Activated CD4-positive, alpha-beta T cell treated with anti-CD3 and anti-CD28 coated beads for 4 hours (primary cell): ENCODE measurements around the gene KIF18B.

Experiments used
- DNase-seq, 2 donors: peaks; one replicate each; pipeline ENCODE4 v3.0.0-alpha.2; 2020

Gene KIF18B

DNA sequence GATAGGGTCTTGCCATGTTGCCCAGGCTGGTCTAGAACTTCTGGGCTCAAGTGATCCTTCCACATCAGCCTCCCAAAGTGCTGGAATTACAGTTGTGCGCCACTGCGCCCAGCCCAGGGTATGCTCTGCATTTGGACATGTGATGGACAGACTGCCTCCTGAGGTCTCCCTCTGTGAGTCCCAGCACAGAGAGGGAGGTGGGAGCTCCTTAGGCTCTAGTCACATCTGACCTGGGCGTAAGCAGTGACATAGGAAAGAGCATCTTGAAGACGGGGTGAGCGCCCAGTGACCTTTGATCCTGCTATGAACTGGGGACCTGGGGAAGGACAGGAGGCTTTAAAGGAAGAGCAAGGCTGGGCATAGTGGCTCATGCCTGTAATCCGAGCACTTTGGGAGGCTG lies 30.1 kb downstream of the KIF18B start:
- no peak for DNase-seq

DNA sequence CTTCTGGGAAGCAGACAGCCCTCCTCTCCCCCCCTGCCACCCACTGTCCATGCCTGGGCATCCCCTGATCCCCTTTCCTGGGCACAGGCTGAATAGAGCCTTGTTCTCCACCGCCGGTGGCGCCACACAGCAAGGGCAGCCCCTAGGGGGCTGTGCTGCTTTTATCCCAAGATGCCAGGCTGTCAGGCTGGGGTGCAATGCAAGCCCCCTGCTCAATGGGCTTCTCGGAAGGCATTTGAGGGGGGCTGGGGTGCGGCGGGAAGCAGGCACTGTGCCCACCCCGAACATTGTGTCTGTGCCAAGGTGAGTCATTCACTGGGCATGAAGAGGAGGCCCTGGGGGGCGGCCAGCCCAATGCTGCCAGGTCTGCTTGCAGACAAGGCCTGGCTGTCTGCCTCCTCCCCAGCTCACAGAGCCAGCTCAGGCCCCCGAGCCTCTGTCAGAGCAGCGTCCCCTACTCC lies 30.8 kb downstream of the KIF18B start:
- no peak for DNase-seq

DNA sequence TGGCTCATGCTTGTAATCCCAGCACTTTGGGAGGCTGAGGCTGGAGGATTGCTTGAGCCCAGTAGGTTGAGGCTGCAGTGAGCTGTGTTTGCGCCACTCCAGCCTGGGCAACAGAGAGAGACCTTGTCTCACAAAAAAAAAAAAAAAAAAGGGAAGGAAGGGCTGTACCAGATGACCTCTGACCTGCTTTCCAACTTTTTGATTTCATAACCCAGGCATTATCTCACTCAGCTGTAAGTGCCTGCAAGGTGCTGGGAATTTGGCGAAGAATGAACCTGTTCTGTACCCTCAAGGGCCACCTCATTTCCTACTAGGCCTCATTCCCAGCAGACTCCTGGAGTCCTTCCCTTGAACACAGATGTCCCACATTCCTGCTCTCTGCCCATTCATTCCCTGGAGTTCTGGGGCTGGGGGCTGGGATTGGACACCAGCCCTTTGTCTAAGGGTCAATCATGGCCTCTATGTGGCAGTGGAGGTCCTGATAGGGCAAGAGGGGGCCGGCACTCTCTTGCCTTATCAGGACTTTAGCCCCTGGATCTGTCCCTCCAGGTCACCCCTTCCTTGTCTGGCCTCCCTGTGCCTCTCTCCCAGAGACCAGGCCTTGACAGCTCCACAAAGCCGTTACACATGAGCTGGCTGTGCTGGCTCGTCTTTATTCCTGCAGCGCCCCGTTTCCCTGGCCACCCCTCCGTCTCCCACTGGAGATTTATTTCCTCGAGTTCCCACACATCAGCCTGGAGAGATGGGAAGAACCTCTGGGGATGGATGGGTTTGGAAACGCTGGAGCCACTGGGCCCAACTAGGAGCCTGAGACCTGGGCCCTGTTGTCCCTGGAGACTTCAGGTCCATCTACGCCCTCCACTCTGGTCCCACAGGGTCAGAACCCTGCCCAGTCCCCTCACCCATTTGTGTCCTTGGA lies 31.5 kb downstream of the KIF18B start:
- DNase-seq, result no peak

DNA sequence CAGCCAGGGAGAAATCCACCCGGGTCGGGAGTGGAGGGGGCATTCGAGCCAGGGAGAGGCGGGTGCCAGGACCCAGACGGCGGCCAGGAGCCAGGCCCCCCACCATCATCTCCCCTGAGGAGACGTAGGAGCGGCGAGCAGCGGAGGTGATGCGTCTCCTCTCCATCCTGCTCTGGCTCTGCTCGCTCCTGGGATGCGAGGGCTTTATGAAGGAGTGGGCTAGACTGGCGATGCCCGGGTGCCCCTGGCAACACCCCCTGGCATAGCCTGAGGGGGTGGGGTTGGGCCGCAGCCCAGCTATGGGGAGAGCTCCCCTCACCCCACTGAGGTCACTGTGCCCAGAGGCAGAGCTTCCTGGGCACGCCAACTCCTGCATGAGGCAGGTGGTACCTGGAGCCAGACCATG lies 32.2 kb downstream of the KIF18B start, which contains the start of gene GFAP:
GFAP (minus strand) TSS at position 180 of the 406 bp plus-strand sequence; CDS start at position 166, 14 bp downstream.
- no peak for DNase-seq

DNA sequence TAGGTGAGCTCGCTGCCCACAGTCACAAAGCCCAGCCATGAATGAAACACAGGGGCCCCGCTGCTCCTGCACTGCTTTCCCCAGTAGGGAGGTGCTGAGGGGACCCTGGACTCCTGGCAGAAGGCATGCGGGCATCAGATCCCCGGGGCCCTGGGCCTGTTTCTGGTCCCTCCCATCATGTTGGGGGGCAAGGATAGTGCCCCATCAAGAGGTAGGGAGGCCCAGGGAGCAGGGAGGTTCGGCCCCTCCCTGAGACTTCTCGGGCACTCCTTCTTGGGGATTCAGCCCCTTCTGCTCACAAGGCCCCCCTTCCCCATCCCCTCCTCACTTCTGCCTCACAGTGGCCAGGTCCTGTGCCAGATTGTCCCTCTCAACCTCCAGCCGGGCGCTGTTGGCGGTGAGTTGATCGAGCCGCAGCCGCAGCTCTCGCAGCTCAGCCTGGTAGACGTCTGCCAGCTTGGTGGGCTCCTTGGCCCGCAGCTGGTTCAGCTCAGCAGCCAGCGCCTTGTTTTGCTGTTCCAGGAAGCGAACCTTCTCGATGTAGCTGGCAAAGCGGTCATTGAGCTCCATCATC lies 32.8 kb downstream of the KIF18B start:
- DNase-seq, result no peak

DNA sequence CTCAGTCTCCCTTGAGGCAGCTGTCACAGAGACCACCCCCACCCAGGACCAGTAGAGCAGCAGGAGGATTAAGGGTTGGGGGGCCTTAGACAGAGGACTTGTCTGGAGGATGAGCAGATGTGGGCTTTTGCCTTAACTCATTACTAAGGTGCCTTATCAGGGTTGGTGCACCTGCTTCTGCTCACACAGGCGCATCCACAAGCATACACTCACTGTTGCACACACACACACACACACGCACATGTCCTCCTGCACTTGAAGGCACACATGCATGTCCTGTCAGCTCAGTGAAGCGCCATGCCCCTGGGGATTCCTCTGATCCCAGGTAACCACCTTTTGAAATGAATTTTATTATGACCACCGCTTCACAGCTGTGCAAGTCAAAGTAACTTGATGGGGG lies 33.4 kb downstream of the KIF18B start:
- no peak for DNase-seq

DNA sequence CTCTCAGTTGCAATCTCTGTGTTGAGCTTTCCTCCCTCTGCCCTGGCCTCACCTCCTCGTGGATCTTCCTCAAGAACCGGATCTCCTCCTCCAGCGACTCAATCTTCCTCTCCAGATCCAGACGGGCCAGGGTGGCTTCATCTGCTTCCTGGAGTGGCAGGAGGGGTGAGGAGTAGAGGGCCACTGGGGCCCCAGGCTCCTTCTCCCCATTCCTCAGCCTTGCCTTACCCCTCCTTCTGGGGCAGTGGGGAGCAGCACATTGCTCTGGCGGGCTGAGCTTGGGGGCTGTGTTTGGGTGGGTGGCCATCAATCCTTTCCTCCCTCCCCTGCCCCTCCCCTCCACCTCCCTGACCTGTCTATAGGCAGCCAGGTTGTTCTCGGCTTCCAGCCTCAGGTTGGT lies 33.9 kb downstream of the KIF18B start:
- DNase-seq, result no peak

DNA sequence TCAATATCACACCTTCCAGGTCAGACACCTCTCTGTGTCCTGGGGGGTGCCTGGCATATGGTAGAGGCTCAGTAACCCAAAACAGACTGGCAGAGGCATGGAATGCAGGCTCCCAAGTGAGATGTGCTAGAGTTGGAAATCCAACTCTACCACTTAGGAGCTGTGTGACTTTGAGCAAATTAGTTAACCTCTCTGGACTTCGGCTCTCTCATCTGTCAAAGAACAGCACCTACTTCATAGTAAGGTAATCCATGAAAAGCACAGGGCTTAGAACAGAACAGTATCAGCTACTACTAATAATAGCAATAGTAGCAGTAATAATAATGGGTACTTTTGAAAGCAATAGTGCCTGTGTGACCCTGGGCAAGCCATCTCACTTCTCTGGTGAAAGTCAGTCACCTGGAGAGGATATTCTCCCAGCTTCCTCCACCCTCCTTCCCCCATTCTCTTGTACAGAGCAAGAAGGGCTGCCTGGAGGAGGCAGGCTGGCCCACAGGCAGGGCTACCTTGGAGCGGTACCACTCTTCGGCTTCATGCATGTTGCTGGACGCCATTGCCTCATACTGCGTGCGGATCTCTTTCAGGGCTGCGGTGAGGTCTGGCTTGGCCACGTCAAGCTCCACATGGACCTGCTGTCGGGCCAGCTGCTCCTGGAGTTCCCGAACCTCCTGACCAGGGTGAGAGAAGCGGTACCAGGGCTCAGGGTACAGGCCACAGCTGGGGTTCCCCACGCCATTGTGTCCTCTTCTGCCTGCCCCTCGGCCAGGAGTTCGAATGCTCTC lies 34.6 kb downstream of the KIF18B start:
- DNase-seq, result no peak

DNA sequence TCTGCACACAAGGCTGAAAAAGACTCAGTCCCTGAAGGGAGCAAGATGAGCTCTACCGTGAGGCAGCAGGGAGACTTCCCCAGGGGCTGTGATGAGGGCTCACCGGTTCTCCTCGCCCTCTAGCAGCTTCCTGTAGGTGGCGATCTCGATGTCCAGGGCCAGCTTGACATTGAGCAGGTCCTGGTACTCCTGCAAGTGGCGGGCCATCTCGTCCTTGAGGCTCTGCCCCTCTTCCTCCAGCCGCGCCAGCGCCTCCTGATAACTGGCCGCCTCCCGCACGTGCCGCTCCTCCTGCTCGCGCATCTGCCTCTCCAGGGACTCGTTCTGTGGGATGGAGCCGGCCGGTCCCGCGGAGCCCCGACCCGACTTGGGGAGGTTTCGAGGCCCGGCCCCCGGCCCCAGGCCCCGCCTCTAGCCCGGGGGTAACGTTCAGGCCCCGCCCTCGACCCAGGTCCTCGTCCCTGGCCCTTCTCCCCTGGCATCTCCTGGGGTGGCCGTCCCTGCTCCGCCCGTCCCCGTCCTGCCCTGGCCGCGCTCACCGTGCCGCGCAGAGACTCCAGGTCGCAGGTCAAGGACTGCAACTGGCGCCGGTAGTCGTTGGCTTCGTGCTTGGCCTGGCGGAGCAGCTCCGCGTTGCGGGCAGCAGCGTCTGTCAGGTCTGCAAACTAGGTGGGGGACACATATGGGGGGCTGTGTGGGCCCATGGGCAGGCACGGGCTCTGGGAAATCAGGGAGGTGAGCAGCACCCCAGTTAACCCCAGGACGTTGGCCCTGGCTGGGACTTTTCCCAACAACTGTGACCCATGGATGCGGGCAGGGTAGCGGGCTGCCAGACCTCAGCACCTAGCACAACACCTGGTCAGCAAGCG lies 36.2 kb downstream of the KIF18B start:
- peak; percentile 41 to 46 for DNase-seq

DNA sequence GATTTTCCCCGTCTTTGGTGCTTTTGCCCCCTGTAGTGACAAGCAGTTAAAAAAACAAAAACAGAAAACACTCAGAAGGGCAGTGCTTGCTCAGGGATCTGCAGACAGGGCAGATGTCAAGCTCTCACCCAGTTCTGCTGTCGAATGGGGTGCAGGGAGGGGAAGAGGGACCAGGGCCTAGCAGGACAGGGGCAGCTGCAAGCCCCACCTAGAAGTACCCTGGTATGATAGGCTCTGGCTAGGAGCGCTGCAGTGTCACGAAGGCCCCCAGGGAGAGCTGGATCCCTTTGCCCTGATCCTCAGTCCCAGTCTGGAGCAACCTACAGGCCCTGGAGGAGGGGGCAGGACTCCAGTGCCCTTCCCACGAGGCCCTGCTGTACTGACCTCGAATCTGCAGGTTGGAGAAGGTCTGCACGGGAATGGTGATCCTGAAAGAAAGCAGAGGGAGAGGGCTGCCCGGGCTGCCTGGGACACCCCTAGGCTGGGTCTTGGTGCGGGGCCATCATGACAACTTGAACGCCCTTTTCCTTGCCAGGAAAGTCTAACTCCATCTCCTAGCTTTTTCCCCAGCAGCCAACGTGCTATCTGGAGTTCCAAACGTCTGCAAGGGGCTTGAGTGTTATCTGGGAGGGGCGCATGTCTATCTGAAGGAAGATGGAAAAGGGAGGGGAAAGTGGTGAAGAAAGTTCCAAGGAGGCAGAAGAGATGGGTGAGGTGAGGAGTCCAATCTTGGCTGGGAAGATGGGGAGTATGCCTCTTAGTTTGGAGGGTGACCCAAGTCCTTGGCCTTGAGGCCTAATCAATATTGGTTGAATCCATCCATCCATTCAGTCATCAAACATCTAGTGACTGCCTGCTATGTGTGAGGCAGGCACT lies 37.1 kb downstream of the KIF18B start:
- no peak for DNase-seq

DNA sequence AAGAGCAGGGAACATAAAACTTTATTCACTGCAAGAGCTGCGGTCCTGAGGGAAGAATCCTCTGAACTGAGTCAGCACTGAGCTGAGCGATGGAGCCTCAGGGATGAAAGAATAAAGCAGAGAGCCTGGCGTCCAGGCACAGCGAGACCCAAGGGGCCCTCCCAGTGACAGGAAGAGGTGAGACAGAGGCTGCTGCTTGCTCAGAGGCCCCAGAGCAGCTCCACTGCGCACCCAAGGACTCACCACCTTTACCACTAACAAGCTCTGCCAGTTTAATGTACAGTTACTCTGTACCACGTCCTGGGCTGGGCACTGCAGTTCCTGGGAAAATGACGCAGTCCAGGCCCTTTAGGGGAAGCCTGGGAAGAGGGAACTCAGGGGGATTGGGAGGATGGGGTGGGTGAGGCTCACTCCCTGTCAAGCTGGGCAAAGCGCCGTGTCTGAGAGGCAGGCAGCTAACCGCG lies 37.9 kb downstream of the KIF18B start:
- no peak for DNase-seq

DNA sequence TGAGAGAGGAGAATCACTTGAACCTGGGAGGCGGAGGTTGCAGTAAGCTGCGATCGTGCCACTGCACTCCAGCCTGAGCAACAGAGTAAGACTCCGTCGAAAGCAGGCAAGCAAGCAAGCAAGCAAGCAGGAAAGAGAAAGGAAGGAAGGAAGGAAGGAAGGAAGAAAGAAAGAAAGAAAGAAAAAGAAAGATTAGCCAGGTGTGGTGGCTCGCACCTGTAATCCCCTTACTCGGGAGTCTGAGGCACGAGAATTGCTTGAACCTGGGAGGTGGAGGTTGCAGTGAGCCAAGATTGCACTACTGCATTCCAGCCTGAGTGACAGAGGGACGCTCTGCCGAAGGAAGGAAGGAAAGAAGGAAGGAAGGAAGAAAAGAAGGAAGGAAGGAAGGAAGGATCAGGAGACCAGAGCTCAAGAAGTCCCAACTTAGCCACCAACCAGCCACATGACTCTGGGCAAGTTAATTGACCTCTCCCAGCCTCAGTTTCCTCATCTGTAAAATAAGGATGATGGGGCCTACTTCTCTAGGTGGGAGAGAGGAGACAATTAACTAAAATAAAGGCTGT lies 38.7 kb downstream of the KIF18B start:
- no peak for DNase-seq

DNA sequence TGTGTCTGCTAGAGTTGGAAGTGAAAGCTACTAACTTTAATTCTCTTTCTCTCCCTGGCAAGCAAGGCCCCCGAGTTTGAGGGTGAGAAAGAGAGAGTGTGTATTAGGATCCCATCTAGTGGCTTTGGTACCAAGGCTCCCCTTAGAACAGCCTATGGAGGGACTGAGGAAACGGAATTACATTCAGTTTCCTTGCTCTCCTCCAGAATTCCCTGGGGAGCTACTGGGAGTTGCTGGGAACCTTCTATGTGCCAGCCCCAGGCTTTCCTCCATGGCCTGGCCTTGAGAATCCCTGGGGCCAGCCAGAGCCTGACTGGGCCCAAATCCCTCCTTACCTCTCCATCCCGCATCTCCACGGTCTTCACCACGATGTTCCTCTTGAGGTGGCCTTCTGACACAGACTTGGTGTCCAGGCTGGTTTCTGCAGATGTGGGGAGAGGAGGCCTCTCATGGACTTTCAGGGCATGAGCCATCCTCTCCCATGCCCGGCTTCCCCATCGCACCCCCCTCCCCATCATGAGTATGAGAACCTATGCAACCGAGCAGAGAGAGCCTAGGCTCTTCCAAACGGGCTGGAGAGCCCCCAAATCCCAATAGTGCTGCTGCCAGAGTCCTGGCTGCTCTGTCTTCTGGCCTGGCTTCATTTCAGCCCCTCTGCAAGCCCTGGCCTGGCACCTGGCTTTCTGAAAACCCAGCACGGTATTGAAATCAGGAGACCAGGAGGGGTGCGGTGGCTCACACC lies 39.7 kb downstream of the KIF18B start:
- DNase-seq, result no peak

DNA sequence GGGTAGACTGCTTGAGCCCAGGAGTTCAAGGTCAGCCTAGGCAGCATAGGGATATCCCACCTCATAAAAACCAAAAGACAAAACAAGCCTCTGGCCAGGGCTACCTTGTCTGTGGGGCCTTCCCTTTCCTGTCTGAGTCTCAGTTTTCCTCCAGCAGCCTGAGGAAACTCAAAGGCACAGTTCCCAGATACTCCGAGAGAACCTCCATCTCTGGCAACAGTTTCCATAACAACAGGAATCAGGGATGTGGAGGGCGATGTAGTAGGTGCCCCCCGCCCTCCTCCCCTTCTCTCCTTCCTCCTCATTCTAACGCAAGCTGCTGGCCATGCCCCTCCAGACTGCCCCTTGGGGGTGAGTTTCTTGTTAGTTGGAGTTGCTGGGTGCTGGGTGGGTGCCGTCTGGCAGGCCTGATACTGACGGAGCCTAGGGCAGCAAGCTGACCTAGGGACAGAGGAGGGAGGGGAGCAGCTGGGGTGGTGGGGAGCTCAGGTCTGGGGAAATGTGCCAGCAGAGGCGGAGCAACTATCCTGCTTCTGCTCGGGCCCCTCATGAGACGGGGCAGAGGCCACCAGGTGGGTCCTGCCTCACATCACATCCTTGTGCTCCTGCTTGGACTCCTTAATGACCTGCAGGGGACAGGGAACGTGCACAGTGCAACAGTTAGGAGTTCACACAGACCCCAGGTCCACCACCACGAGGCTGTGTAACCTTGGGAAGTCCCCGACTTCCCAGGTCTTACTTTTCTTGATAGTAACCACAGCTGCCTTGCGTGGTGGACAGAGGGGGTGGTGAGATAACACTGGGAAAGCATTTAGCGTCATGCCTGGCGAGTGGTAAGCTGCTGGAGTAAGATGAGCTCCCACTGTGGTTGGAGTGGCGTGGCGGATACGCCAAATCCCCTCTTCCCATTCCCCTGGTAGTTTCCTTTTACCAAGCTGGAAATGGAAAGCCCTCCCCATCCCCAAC lies 40.5 kb downstream of the KIF18B start:
- no peak for DNase-seq

DNA sequence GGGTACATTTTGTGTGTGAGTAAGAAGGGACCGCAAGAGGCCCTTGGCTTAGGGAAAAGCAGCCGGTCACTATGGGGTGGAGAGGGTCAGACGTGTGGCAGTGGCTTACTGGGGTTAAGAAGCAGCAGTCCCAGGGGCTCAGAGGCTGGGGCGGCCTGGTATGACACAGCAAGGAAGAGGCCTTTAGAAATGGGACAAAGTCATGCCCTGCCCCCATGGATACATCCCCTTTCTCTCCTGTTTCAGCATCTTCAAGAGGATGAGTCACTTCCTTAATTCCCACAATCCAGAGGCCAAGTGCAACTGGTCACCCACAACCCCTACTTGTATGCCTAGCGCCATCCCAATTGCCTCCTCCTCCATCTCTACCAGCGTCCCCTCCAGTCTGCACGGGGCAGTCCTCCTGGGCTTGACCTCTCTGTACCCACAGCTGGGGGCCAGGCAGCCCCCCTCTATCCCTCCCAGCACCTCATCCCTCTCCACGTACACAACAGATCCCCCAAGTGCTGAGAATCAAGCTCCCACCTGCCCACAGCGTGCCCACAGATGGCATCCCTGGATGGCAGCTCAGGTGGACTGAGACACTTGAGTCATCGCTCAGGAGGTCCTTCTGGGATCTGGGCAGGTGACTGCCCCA lies 41.4 kb downstream of the KIF18B start:
- DNase-seq, result no peak

DNA sequence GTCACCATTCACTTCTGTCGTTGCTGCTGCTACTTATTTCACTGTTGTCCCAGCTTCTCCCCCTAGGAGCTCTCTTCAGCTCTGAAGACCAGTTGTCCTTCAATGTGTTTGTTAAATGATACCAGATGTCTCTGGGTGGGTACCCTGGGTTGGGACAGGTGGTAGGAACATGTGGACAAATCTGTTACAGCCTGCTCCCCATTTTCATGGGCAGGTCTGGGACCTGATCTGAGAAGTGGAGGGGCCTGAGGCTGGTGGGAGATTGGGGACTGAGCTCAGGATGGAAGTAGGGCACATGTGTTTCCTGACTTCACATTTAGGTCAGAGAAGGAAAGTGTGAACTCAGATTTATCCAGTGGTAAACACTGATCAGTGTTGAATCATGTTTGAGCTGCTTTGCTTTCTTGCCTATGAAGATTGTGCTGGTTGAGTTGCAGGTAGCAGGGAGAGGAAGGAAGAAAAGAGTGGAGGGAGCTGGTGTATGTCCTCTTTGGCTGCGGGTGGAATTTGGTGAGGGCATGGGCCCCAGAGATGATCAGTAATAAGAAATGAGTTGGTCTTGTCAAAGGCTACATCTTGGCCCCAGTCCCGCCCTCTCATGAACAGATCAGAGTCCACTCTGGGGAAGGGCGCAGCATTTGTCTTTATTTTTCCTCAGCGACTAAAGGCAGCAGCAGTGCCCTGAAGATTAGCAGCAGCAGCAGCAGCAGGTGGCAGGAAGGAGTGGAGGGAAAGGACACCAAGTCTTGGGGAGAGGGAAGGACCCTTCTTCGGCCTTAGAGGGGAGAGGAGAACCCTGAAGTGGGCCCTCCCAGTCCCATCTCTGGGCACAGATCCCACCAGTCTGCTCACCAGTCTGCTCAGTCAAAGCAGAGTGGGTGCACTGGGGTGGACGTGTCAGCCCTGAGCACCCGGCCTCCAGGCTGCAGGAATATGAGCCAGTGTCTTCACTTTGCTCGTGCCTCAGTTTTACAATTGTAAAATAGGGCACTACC lies 42.3 kb downstream of the KIF18B start:
- DNase-seq, result no peak
